ENCODE measurements around the gene MXD1. TPM values are rescaled to one million over a fixed set of nuclear protein-coding genes. Genes with fewer than 3 reads are reported as not detected.

MXD1 gene
- total RNA-seq, 6 experiments from 2014 or later: 4.1 to 9.1 (median 6.9) TPM

GRCh38 chr2:69946351-69947324 is 31.7 kb downstream of the MXD1 start:
- peak overlapping the region; percentile 44 for H3K27ac Mint-ChIP-seq
- H3K36me3 Mint-ChIP-seq (ENCODE audit: low read depth): peaks cover 13% of the 10 kb centered on the region
- H3K4me1 Mint-ChIP-seq (ENCODE audit: low read depth): peaks cover 32% of the 10 kb centered on the region

GRCh38 chr2:69947325-69947931 is 32.5 kb downstream of the MXD1 start:
- peaks cover 32% of the 10 kb centered on the region for H3K4me1 Mint-ChIP-seq (ENCODE audit: low read depth)
- DNase-seq: no peak
- no peak overlapping the region for H3K4me3 Mint-ChIP-seq
- H3K27me3 Mint-ChIP-seq (ENCODE audit: insufficient read depth): peaks cover 4% of the 10 kb centered on the region; the same call in 1 of the 2 replicates
- peaks cover 5% of the 10 kb centered on the region for H3K36me3 Mint-ChIP-seq (ENCODE audit: low read depth)
- H3K9me3 Mint-ChIP-seq: no peaks in the 10 kb centered on the region
- TF ChIP-seq CTCF (IDR thresholded peaks at IDR 0.05): no peak
- no peak overlapping the region for H3K27ac Mint-ChIP-seq

More at GRCh38 chr2:69946351-69947324, 31.7 kb downstream of the MXD1 start:
- H3K27me3 Mint-ChIP-seq (ENCODE audit: insufficient read depth): peaks cover 4% of the 10 kb centered on the region; the same call in 1 of the 2 replicates
- TF ChIP-seq CTCF (IDR thresholded peaks at IDR 0.05): 0 out of 2 replicates have a peak, but pooled peaks have one; percentile 16
- H3K9me3 Mint-ChIP-seq: no peaks in the 10 kb centered on the region
- DNase-seq: peak; percentile 65
- H3K4me3 Mint-ChIP-seq: peak overlapping the region; percentile 32

GRCh38 chr2:69948032-69948962 is 33.4 kb downstream of the MXD1 start:
- Mint-ChIP-seq H3K36me3 (ENCODE audit: low read depth) (peaks cover 1% of the 10 kb centered on the region), H3K9me3 (no peaks in the 10 kb centered on the region), H3K27me3 (ENCODE audit: insufficient read depth) (peaks cover 7% of the 10 kb centered on the region), H3K4me3 (no peak overlapping the region), H3K27ac (no peak overlapping the region), H3K4me1 (ENCODE audit: low read depth) (peaks cover 32% of the 10 kb centered on the region)
- DNase-seq: no peak
- TF ChIP-seq CTCF (IDR thresholded peaks at IDR 0.05): no peak

GRCh38 chr2:69948963-69949645 is 34.2 kb downstream of the MXD1 start:
- no peak for TF ChIP-seq CTCF (IDR thresholded peaks at IDR 0.05)
- DNase-seq: no peak
- Mint-ChIP-seq H3K36me3 (ENCODE audit: low read depth) (no peaks in the 10 kb centered on the region), H3K9me3 (no peaks in the 10 kb centered on the region), H3K27me3 (ENCODE audit: insufficient read depth) (peaks cover 7% of the 10 kb centered on the region), H3K4me3 (no peak overlapping the region), H3K4me1 (ENCODE audit: low read depth) (peaks cover 32% of the 10 kb centered on the region), H3K27ac (no peak overlapping the region)

All from HFFc6 (cell line).